ENCODE data around the gene ADPRS. TPM values are rescaled to one million over a fixed set of nuclear protein-coding genes. Genes with fewer than 3 reads are reported as not detected.
A peak's percentile ranks its signal among the peaks of the same experiment; 100 is the strongest.

The ADPRS gene
- total RNA-seq, 1 donor, result 25.0 TPM

GRCh38 chr1:36083219-36083618 is 5.5 kb upstream of the ADPRS start:
- DNase-seq (ENCODE audit: low read depth), result no peak
- H3K4me3 ChIP-seq (ENCODE audit: low read depth, low read length), result no peak overlapping the region
- no peak for TF ChIP-seq CTCF (IDR thresholded peaks at IDR 0.05; ENCODE audit: insufficient read depth, low read depth, low read length)

GRCh38 chr1:36083635-36084496 is 4.8 kb upstream of the ADPRS start, which contains the start of gene TEKT2:
Gene TEKT2, plus strand, starts transcription at chr1:36084094. Its CDS starts 828 bp downstream, at chr1:36084922.
- TF ChIP-seq CTCF (IDR thresholded peaks at IDR 0.05; ENCODE audit: insufficient read depth, low read depth, low read length), result no peak
- peak within 1 kb of the TSS; percentile 58 for H3K4me3 ChIP-seq (ENCODE audit: low read depth, low read length)
- peak; percentile 22 for DNase-seq (ENCODE audit: low read depth)

DNA sequence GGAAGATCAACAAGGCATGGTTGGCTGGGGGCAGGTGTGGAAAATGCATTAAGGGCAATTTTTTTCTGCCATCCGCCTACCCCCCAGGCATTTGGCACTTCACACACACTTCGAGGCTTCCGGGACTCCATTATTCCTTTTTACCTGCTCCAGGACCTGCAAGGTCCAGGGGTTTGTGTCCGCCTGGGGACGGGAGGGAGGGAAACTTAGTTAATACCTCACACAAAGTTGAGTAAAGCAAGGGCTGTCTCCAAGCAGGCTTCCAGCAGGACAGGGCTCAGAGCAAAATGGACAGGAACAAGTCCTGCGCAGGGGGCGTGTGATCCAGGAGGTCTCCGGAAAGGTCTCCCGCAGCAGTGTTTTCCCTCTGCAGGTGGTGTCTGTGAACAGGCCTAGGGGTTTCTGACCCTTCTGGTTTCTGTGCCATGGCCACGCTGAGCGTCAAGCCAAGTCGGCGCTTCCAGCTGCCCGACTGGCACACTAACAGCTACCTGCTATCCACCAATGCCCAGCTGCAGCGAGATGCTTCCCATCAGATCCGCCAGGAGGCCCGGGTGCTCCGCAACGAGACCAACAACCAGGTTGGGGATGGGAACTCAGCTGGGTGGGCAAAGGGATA is 4.1 kb upstream of the ADPRS start:
- no peak for DNase-seq (ENCODE audit: low read depth)
- peak overlapping the region; percentile 58 for H3K4me3 ChIP-seq (ENCODE audit: low read depth, low read length)
- no peak for TF ChIP-seq CTCF (IDR thresholded peaks at IDR 0.05; ENCODE audit: insufficient read depth, low read depth, low read length)

DNA sequence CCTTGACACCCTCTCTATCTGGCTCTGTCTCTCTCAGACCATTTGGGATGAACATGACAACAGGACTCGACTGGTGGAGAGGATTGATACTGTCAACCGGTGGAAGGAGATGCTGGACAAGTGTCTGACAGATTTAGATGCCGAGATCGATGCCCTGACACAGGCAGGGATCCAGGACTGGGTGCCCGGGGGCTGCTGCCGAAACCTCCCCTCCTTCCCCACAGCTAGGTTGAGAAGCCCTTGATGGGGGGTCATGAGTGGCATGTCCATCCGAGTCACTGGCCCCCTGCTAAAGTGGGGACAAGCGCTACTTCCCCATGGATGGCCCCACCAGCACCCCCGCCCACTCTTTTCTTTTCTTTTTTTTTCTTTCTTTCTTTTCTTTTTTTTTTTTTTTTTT is 3.6 kb upstream of the ADPRS start:
- no peak overlapping the region for H3K4me3 ChIP-seq (ENCODE audit: low read depth, low read length)
- DNase-seq (ENCODE audit: low read depth), result no peak
- no peak for TF ChIP-seq CTCF (IDR thresholded peaks at IDR 0.05; ENCODE audit: insufficient read depth, low read depth, low read length)

- TF ChIP-seq CTCF (IDR thresholded peaks at IDR 0.05; ENCODE audit: insufficient read depth, low read depth, low read length), result no peak
- H3K4me3 ChIP-seq (ENCODE audit: low read depth, low read length), result no peak overlapping the region
- DNase-seq (ENCODE audit: low read depth), result no peak
Measured at GRCh38 chr1:36085686-36086526, 2.8 kb upstream of the ADPRS start.

GRCh38 chr1:36086529-36087232 is 2.0 kb upstream of the ADPRS start:
- H3K4me3 ChIP-seq (ENCODE audit: low read depth, low read length), result no peak overlapping the region
- no peak for TF ChIP-seq CTCF (IDR thresholded peaks at IDR 0.05; ENCODE audit: insufficient read depth, low read depth, low read length)
- DNase-seq (ENCODE audit: low read depth), result no peak

Measured in fibroblast of villous mesenchyme (primary cell).